ENCODE data around the gene LTF.
"Not testable (repeated sequence)": the region's sequence is repeated elsewhere in the genome, so short reads cannot be mapped to it uniquely, and the experiment has no call there.

LTF gene

GRCh38 chr3:46464326-46465195 lies at the start of gene LTF:
Gene LTF (minus strand): TSS chr3:46464905. CDS start chr3:46464867, 38 bp downstream.
- no peak for DNase-seq

DNA sequence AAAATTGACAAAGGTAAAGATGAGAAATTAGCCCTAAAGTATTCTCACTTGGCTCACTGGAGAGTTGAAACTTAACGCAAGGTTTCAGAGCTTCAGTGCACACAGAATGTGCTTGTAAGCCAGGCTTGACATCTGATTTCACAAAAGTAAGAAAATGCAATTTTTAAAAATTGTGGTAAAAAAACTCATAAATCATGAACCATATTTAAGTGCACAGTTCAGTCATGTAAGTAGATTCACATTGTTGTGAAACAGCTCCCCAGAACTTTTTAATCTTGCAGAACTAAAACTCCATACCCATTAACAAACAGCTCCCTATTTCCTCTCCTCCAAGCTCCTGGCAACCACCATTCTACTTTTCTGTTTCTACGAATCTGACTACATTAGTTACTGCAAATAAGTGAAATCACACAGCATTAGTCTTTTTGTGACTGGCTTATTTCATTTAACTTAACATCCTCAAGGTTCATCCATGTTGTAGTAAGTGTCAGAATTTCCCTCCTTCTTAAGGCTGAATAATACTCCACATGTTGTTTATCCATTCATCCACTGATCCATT lies 47.6 kb upstream of the LTF start:
- DNase-seq = no peak

GRCh38 chr3:46509661-46510187 lies 45.0 kb upstream of the LTF start:
- DNase-seq = no peak

- DNase-seq = no peak
Observed at GRCh38 chr3:46508850-46509591, 44.3 kb upstream of the LTF start.

- DNase-seq = no peak
Observed at GRCh38 chr3:46506526-46506925, 41.8 kb upstream of the LTF start.

GRCh38 chr3:46505953-46506352 lies 41.2 kb upstream of the LTF start:
- no peak for DNase-seq

GRCh38 chr3:46504789-46505188 lies 40.1 kb upstream of the LTF start:
- DNase-seq = peak; percentile 46

DNA sequence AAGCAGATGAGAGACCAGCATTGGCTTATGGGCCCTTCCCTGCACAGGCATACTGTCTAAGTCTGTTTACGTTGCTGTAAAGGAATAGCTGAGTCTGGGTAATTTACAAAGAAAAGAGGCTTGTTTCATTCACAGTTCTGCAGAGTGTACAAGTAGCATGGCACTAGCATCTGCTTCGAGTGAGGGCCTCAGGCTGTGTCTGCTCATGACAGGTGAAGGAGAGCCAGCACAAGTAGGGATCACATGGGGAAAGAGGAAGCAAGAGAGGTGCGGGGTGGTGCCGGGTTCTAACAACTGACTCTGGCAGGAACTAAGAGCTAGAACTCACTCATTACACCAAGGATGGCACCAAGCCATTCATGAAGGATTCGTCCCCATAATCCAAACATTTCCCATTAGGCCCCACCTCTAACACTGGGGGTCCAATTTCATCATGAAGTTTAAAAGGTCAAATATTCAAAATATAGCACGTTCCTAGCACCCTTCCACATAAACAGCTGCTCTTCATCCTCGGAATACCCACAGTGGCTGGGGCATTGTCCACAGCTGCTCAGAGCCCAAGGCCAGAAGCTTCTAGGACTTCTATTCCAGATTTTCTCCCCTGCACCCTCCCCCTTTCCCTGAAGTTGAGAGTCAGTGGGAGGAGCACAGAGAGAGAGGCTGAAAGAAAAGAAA lies 38.6 kb upstream of the LTF start:
- no peak for DNase-seq

GRCh38 chr3:46501702-46502101 lies 37.0 kb upstream of the LTF start:
- no peak for DNase-seq

DNA sequence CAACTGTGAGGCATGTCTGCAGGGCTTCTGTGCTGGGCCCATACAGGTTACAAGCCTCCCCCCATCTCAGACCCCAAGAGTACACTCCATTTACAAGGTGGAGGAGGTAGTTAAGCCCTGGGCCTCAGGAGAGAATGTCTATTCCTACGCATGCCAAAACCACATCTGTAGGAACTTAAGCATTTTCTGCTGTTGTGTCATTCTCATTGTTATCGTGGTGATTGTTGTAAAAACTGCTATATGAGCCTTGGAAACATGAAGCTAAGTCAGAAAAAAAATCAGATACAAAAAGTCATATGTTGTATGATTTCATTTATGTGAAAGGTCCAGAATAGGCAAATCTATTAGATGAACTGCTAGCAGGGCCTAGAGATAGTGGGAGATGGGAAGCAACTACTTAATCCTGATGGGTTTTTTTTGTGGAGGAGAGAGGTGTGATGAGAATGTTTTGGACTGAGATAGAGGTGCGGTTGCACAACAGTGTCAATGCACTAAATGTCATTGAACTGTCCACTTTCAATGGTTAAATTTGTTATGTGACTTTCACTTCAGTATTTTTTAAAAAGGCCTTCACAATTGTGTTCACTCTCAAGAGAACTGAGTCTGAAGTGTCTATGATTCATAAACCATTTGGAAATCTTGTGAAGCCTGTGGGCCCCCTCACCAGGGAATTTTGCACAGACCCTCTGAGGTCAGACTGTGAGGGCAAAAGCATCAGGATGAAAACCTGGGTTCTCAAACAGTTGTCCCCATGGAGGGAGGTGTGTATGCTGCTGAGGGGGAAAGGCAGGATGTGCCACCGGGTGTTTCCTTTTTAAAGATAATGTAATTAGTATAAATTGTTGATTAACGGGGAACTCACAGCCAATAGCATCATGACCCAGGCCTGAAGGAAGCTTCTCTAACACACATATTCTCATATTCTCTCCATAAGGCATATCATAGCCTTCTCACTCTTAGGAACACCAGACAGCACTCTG lies 36.2 kb upstream of the LTF start:
- DNase-seq = no peak

DNA sequence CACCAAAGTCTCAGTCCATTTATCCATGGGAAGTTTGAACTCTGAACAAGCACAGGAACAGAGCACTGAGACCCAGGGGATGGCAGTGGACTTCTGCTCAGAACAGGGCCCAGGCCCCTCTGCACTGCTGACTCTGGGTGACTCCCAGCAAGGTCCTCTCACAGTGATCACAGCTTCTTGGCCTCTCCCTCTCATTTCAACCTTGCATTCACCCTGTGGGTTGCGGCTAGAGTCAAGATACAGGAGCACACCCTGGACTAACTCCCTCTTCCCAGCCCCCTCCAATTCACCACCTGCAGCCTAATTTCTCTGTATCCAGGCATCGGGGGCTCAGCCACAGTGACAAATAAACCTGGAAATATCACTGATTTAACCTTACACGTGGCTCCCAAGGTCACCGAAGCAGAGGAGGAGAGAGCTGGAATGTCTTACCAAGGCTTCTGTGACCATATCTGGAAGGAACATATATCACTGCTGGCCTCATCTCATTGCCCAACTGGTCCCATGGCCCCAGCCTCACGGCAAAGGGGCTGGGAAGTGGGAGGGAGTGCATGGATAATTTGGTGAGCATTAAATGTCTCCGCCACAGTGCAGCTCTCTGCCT lies 34.3 kb upstream of the LTF start:
- no peak for DNase-seq

DNA sequence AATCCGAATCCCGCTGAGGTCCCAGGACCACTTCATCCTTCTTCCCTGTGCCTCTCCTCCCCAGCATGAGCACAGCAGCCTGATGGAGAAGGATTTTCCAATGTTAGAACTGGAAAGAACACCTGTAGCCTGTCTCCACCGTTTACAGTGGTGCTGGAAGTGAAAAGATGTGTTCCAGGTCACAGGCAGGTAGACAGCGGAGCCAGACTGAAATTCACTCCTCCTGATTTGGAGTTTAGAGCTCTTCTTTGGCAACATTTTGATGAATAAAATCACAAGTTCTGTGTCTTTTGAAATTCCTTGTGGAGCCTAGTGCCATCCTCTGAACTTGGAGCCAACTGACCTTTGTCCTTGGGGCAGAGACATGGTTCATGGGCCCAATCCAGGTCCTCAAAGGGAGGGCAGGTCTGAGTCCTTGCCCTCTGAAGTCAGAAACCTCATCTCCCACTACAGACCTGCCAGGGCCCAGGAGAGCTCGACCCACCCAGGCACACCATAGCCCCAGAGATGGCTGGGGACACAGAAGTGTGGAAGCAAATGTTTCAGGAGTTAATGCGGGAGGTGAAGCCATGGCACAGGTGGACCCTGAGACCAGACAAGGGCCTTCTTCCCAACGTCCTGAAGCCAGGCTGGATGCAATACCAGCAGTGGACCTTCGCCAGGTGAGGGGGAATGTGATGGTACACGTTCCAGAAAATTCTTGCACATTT lies 33.0 kb upstream of the LTF start, which contains the start of gene RTP3:
Gene RTP3, plus strand, starts transcription at position 421 of the 710 bp plus-strand sequence. Its CDS starts 87 bp downstream, at position 508.
- no peak for DNase-seq

- DNase-seq = peak; percentile 53
Observed at GRCh38 chr3:46496746-46497555, 32.2 kb upstream of the LTF start.

- no peak for DNase-seq
Observed at GRCh38 chr3:46495901-46496456, 31.3 kb upstream of the LTF start.

- DNase-seq = not testable (repeated sequence)
Observed at GRCh38 chr3:46494491-46494890, 29.8 kb upstream of the LTF start.

DNA sequence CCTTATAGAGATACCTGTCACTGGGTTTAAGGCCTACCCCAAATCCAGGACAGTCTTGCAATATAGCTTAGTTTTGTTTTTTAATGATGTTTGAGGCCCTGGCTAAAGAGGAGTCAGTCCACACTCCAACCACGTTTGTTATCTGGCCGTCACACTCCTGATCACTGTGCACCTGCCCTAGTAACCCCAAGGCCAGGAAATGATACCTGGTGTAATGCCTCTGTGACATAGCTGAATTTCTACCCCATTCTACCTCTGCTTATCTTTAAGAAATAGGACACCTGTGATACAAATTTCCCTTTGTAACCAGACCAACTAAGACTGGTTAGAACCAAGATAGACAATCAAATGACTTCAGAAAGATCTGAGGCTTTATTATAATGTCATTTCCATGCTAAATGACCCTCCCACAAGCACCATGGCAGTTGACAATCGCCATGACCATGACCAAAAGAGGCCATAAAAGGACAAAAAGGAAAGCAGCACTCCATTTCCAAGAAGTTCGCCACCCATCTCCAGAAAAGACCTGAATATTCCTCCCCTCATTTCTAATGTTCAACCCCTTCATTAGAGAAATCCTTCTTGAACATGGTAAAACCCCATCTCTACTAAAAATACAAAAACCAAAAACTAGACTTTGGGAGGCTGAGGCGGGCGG lies 28.3 kb upstream of the LTF start:
- no peak for DNase-seq

DNA sequence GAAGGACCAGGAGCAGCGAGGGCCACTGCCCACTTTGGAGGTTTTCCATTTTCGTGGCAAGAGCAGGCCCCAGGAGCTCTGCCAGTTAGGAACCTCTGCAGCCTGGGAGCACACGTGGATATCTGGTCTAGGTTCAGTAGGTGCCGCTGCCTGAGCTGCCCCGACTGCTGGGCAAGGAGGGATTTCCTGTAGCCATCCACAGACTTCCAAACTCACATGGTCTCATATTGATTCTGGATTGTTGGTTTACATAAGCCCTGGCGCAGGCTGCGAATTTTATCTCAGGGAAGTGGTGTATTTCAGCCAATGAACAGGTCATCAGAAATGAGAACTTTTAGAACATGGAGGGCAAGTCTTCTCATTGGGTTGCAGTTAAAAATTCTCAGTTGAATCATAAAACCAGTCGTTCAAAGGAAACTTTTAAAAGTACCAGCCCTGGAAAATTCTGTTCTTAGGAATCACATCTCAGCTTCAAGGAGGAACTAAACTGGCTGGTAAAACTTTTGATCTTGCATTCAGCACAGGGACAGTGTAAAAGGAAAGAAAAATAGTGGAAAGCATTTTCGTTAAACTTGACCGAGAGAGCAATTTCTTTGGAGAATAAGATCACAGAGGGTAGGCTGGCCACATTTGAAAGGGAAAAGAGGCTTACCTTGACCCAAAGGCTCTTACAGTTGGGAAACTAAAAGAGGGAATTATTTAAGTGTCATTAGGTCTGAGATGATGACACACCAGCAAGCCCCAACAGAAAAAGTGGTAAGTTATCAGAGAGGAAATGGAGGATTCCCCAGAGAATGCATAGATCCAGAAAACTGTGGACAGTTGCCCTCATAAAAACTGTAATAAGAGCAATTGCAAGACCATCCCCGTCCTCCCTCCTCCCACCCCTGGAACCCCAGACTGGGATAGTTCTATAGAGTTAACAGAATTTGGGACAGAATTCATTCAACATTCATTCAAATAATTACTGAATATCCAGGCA lies 26.7 kb upstream of the LTF start:
- DNase-seq = no peak

Data from CD4-positive, alpha-beta T cell treated with Interleukin-4 for 4 hours (primary cell).